Measurements from ENCODE around the gene STX18. TPM values are rescaled to one million over a fixed set of nuclear protein-coding genes. Genes with fewer than 3 reads are reported as not detected.
A peak's percentile ranks its signal among the peaks of the same experiment; 100 is the strongest.

STX18 gene
- total and polyA plus RNA-seq, 3 experiments from 2014 or later = 24.7 to 27.1 (median 25.2) TPM

- no peak overlapping the region for H3K4me3 Mint-ChIP-seq
- Histone ChIP-seq H3K36me3 (ENCODE audit: insufficient read depth, low read length) (peaks cover 5% of the 10 kb centered on the region), H3K9me3 (ENCODE audit: low read length) (no peaks in the 10 kb centered on the region), H3K4me3 (ENCODE audit: low read length) (no peak overlapping the region), H3K27ac (ENCODE audit: low read depth, low read length) (no peak overlapping the region), H3K4me1 (ENCODE audit: insufficient read depth, low read length) (no peaks in the 10 kb centered on the region), H3K27me3 (ENCODE audit: insufficient read depth, low read length, poor library complexity, severe bottlenecking) (no peaks in the 10 kb centered on the region)
- H3K9me3 Mint-ChIP-seq = no peaks in the 10 kb centered on the region
- CTCF ChIA-PET = no interaction called here
- peaks cover 0 to 3% (median 0%) of the 10 kb centered on the region in 3 donors for H3K4me1 Mint-ChIP-seq
- peaks cover 0 to 50% (median 3%) of the 10 kb centered on the region in 3 donors for H3K36me3 Mint-ChIP-seq
- H3K27me3 Mint-ChIP-seq = peaks cover 4 to 9% of the 10 kb centered on the region in 2 donors
- no peak for DNase-seq
- POLR2A ChIA-PET = no interaction called here
- H3K27ac Mint-ChIP-seq = peak overlapping the region in 1 of 8 donors; percentile 77
These were observed 136.4 kb downstream of the STX18 start for GRCh38 chr4:4405358-4405962.

DNA sequence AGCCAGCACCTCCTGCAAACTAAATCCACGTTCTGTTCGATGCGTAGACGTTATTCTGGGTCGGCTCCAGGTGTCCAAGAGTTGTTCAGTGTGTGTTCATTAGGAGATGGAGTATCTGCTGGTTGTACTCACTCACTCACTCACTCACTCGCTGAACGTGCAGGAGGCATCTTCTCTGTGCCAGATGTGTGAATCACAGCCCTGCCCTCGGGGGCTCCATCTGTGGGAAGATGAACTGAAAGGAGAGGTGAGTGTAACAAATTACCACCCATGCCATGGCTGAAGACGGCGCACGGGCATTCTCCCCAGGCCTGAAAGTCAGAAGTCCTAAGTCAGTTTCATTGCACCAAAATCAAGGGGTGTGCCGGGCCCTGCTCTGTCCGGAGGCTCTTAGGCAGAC is 138.9 kb downstream of the STX18 start:
- Histone ChIP-seq H3K9me3 (ENCODE audit: low read length) (no peaks in the 10 kb centered on the region), H3K36me3 (ENCODE audit: insufficient read depth, low read length) (no peaks in the 10 kb centered on the region), H3K4me3 (ENCODE audit: low read length) (no peak overlapping the region), H3K27ac (ENCODE audit: low read depth, low read length) (no peak overlapping the region), H3K4me1 (ENCODE audit: insufficient read depth, low read length) (no peaks in the 10 kb centered on the region), H3K27me3 (ENCODE audit: insufficient read depth, low read length, poor library complexity, severe bottlenecking) (no peaks in the 10 kb centered on the region)
- ChIA-PET POLR2A (interaction anchor here (0.7 kb wide), 1 partner anchor 64 kb away, joined by 3 read pairs; no protein-coding TSS in a partner anchor), CTCF (no interaction called here)
- no peak overlapping the region for H3K4me3 Mint-ChIP-seq
- peaks cover 0 to 2% (median 0%) of the 10 kb centered on the region in 5 donors for H3K9me3 Mint-ChIP-seq
- H3K36me3 Mint-ChIP-seq = peaks cover 3 to 59% (median 10%) of the 10 kb centered on the region in 3 donors
- H3K27me3 Mint-ChIP-seq = peaks cover 4 to 9% of the 10 kb centered on the region in 2 donors
- no peak for DNase-seq
- peaks cover 0 to 20% (median 0%) of the 10 kb centered on the region in 3 donors for H3K4me1 Mint-ChIP-seq
- H3K27ac Mint-ChIP-seq = no peak overlapping the region

DNA sequence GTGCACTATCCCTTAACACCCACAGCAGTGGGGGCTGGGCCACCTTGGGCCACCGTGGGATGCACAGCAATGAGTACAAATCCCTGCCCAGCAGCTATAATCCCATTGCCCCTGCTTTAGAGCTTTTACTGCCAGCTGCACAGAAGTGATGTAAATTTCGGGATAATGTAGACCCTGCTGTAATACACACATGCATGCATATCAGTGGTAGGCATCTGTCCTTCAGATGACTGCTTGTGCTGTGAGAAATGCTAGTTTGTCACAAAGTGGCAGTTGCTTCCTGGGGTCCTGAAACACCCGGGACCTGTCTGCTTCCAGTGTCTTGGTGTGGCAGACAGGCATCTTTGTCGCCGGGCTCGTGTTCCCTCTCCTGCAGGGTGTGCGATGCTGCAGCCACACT is 140.8 kb downstream of the STX18 start:
- H3K4me3 ChIP-seq (ENCODE audit: low read length) = no peak overlapping the region
- Mint-ChIP-seq H3K4me1 (peaks cover 0 to 20% (median 0%) of the 10 kb centered on the region in 3 donors), H3K27ac (peak overlapping the region in 1 of 8 donors; percentile 6), H3K9me3 (peaks cover 0 to 2% (median 0%) of the 10 kb centered on the region in 5 donors), H3K36me3 (peaks cover 5 to 72% (median 18%) of the 10 kb centered on the region in 3 donors), H3K4me3 (no peak overlapping the region), H3K27me3 (peaks cover 4 to 8% of the 10 kb centered on the region in 2 donors)
- no peak for DNase-seq
- POLR2A ChIA-PET = no interaction called here
- H3K4me1 ChIP-seq (ENCODE audit: insufficient read depth, low read length) = no peaks in the 10 kb centered on the region
- H3K27ac ChIP-seq (ENCODE audit: low read depth, low read length) = no peak overlapping the region
- H3K27me3 ChIP-seq (ENCODE audit: insufficient read depth, low read length, poor library complexity, severe bottlenecking) = no peaks in the 10 kb centered on the region
- H3K9me3 ChIP-seq (ENCODE audit: low read length) = no peaks in the 10 kb centered on the region
- no peaks in the 10 kb centered on the region for H3K36me3 ChIP-seq (ENCODE audit: insufficient read depth, low read length)
- CTCF ChIA-PET = no interaction called here

DNA sequence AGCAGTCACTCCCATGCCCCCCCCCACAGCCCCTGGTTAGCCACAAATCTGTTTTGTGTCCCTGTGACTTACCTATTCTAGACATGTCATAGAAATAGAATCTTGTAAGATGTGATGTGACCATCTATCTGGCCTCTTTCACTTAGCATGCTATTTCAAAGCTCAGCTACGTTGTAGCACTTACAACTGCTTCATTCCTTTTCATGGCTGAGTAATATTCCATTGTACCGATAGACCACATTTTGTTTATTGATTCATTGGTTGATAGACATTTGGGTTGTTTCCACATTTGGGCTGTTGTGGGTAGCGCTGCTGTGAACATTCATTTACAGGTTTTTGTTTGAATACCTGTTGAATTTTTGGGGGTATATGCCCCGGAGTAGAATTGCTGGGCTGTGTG is 143.4 kb downstream of the STX18 start:
- POLR2A ChIA-PET = no interaction called here
- Mint-ChIP-seq H3K36me3 (peaks cover 12 to 82% (median 18%) of the 10 kb centered on the region in 3 donors), H3K9me3 (peaks cover 0 to 2% (median 0%) of the 10 kb centered on the region in 5 donors), H3K27ac (no peak overlapping the region), H3K27me3 (peaks cover 2 to 9% of the 10 kb centered on the region in 2 donors), H3K4me3 (no peak overlapping the region), H3K4me1 (peaks cover 7 to 37% (median 21%) of the 10 kb centered on the region in 3 donors)
- no peak overlapping the region for H3K27ac ChIP-seq (ENCODE audit: low read depth, low read length)
- H3K4me1 ChIP-seq (ENCODE audit: insufficient read depth, low read length) = no peaks in the 10 kb centered on the region
- H3K9me3 ChIP-seq (ENCODE audit: low read length) = no peaks in the 10 kb centered on the region
- no peak for DNase-seq
- no peak overlapping the region for H3K4me3 ChIP-seq (ENCODE audit: low read length)
- CTCF ChIA-PET = no interaction called here
- no peaks in the 10 kb centered on the region for H3K36me3 ChIP-seq (ENCODE audit: insufficient read depth, low read length)
- H3K27me3 ChIP-seq (ENCODE audit: insufficient read depth, low read length, poor library complexity, severe bottlenecking) = no peaks in the 10 kb centered on the region

DNA sequence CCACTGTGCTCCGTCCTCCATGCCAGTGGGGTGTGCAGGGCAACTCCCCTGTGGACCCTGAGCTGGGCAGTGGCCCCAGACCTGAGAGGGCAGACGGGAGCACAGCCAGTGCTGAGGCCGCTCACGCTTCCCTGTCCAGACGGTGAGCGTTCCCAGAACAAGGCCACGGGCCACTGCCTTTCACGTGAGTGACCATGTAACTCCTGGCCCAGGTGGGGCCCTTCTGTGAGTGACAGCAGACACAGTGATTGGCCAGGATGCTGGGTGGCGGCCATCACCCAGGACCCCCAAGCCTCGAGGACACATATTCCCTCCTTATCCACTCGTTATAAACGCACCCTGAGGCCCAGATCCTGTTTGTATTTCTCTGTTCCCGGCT is 144.4 kb downstream of the STX18 start:
- peaks cover 0 to 2% (median 0%) of the 10 kb centered on the region in 5 donors for H3K9me3 Mint-ChIP-seq
- H3K36me3 Mint-ChIP-seq = peaks cover 11 to 83% (median 18%) of the 10 kb centered on the region in 3 donors
- CTCF ChIA-PET = no interaction called here
- H3K27me3 Mint-ChIP-seq = peaks cover 0 to 9% of the 10 kb centered on the region in 2 donors
- Histone ChIP-seq H3K36me3 (ENCODE audit: insufficient read depth, low read length) (no peaks in the 10 kb centered on the region), H3K27me3 (ENCODE audit: insufficient read depth, low read length, poor library complexity, severe bottlenecking) (no peaks in the 10 kb centered on the region), H3K4me1 (ENCODE audit: insufficient read depth, low read length) (no peaks in the 10 kb centered on the region), H3K27ac (ENCODE audit: low read depth, low read length) (no peak overlapping the region), H3K4me3 (ENCODE audit: low read length) (no peak overlapping the region), H3K9me3 (ENCODE audit: low read length) (no peaks in the 10 kb centered on the region)
- H3K4me3 Mint-ChIP-seq = no peak overlapping the region
- peak overlapping the region in 2 of 8 donors; percentile 62 to 72 for H3K27ac Mint-ChIP-seq
- DNase-seq = no peak
- POLR2A ChIA-PET = no interaction called here
- H3K4me1 Mint-ChIP-seq = peaks cover 7 to 40% (median 21%) of the 10 kb centered on the region in 3 donors

- H3K27me3 Mint-ChIP-seq = peaks cover 0 to 9% of the 10 kb centered on the region in 2 donors
- ChIA-PET POLR2A (interaction anchor here (0.7 kb wide), 1 partner anchor 21 kb away, joined by 8 read pairs; no protein-coding TSS in a partner anchor), CTCF (interaction anchor here (0.7 kb wide), 1 partner anchor 12 kb away, joined by 3 read pairs; no protein-coding TSS in a partner anchor)
- Histone ChIP-seq H3K27ac (ENCODE audit: low read depth, low read length) (no peak overlapping the region), H3K4me3 (ENCODE audit: low read length) (no peak overlapping the region), H3K36me3 (ENCODE audit: insufficient read depth, low read length) (no peaks in the 10 kb centered on the region), H3K9me3 (ENCODE audit: low read length) (no peaks in the 10 kb centered on the region), H3K4me1 (ENCODE audit: insufficient read depth, low read length) (no peaks in the 10 kb centered on the region), H3K27me3 (ENCODE audit: insufficient read depth, low read length, poor library complexity, severe bottlenecking) (no peaks in the 10 kb centered on the region)
- H3K27ac Mint-ChIP-seq = peak overlapping the region in 2 of 8 donors; percentile 29 to 43
- no peak overlapping the region for H3K4me3 Mint-ChIP-seq
- DNase-seq = no peak
- H3K36me3 Mint-ChIP-seq = peaks cover 14 to 88% (median 18%) of the 10 kb centered on the region in 3 donors
- H3K9me3 Mint-ChIP-seq = peaks cover 0 to 2% (median 0%) of the 10 kb centered on the region in 5 donors
- peaks cover 7 to 40% (median 24%) of the 10 kb centered on the region in 3 donors for H3K4me1 Mint-ChIP-seq
These were observed 145.0 kb downstream of the STX18 start for GRCh38 chr4:4396628-4397440.

- Mint-ChIP-seq H3K27me3 (peaks cover 0 to 4% of the 10 kb centered on the region in 2 donors), H3K36me3 (peaks cover 18 to 89% (median 19%) of the 10 kb centered on the region in 3 donors), H3K4me1 (peaks cover 7 to 40% (median 28%) of the 10 kb centered on the region in 3 donors), H3K27ac (peak overlapping the region in 2 of 8 donors; percentile 3 to 31), H3K9me3 (peaks cover 0 to 2% (median 0%) of the 10 kb centered on the region in 5 donors), H3K4me3 (no peak overlapping the region)
- Histone ChIP-seq H3K4me1 (ENCODE audit: insufficient read depth, low read length) (no peaks in the 10 kb centered on the region), H3K36me3 (ENCODE audit: insufficient read depth, low read length) (no peaks in the 10 kb centered on the region), H3K27me3 (ENCODE audit: insufficient read depth, low read length, poor library complexity, severe bottlenecking) (no peaks in the 10 kb centered on the region), H3K27ac (ENCODE audit: low read depth, low read length) (no peak overlapping the region), H3K4me3 (ENCODE audit: low read length) (no peak overlapping the region), H3K9me3 (ENCODE audit: low read length) (no peaks in the 10 kb centered on the region)
- POLR2A ChIA-PET = interaction anchor here (0.7 kb wide), 1 partner anchor 20 kb away, joined by 8 read pairs; no protein-coding TSS in a partner anchor
- DNase-seq = no peak
- CTCF ChIA-PET = interaction anchor here (0.7 to 1.0 kb wide), 2 partner anchors 11 to 60 kb away, joined by 3 read pairs; no protein-coding TSS in a partner anchor
These were observed 145.8 kb downstream of the STX18 start for GRCh38 chr4:4395849-4396627.
